SU-DHL-6 (cell line): ENCODE data around the gene TMX4.
A peak's percentile ranks its signal among the peaks of the same experiment; 100 is the strongest.

Experiments used
- H2AFZ ChIP-seq: fragments of 200-600 bp; sonication (generic); 2 replicates; pipeline ENCODE4 v1.6.1; 2014; ENCODE audit warnings: low read depth, mild to moderate bottlenecking, moderate library complexity, mixed read lengths, antibody characterized with exemption, low read length; ENCODE audit not compliant: severe bottlenecking
- H3F3A ChIP-seq: fragments of 200-600 bp; shearing (Covaris generic); 2 replicates; pipeline ENCODE4 v1.6.0; 2016; ENCODE audit warnings: antibody characterized with exemption, mild to moderate bottlenecking; ENCODE audit not compliant: insufficient read depth
- H3K27ac ChIP-seq: fragments of 200-600 bp; sonication (generic); 2 replicates; pipeline ENCODE4 v1.5.1; 2016; ENCODE audit warnings: low read depth, mild to moderate bottlenecking, low read length, moderate library complexity, mixed read lengths
- H3K27me3 ChIP-seq: fragments of 200-600 bp; sonication (generic), shearing (Covaris generic); 2 replicates; pipeline ENCODE4 v1.6.0; 2014; ENCODE audit warnings: mild to moderate bottlenecking, low read length
- H3K36me3 ChIP-seq: fragments of 200-600 bp; sonication (generic); 2 replicates; pipeline ENCODE4 v1.6.1; 2014; ENCODE audit warnings: mild to moderate bottlenecking, low read length, mixed read lengths
- H3K4me2 ChIP-seq: fragments of 300-600, 200-600 bp; shearing (Covaris generic), sonication (generic); 2 replicates; pipeline ENCODE4 v1.6.0; 2014; ENCODE audit warnings: low read length, low read depth, mild to moderate bottlenecking; ENCODE audit not compliant: poor library complexity, severe bottlenecking
- H3K4me3 ChIP-seq: fragments of 200-600 bp; sonication (generic); 2 replicates; pipeline ENCODE4 v1.5.1; 2014; ENCODE audit warnings: antibody characterized with exemption, low read length, mild to moderate bottlenecking, mixed read lengths; ENCODE audit not compliant: insufficient read depth, poor library complexity, severe bottlenecking
- H3K79me2 ChIP-seq: fragments of 200-600 bp; sonication (generic); 2 replicates; pipeline ENCODE4 v1.6.1; 2014; ENCODE audit warnings: mild to moderate bottlenecking, low read length, moderate library complexity; ENCODE audit not compliant: insufficient read depth
- H3K9ac ChIP-seq: fragments of 200-600 bp; sonication (generic); 2 replicates; pipeline ENCODE4 v1.7.0; 2014; ENCODE audit warnings: mild to moderate bottlenecking, low read length
- H3K9me2 ChIP-seq: fragments of 200-600 bp; sonication (generic); replicated peaks from 2 replicates; pipeline ENCODE4 v1.6.1; 2014; ENCODE audit warnings: low read length; ENCODE audit not compliant: insufficient read depth
- H3K9me3 ChIP-seq: fragments of 200-600 bp; sonication (generic); 2 replicates; pipeline ENCODE4 v1.6.1; 2014; ENCODE audit warnings: low read length, mixed read lengths; ENCODE audit not compliant: insufficient read depth
- H4K20me1 ChIP-seq: fragments of 200-600 bp; sonication (generic); 2 replicates; pipeline ENCODE4 v1.6.1; 2014; ENCODE audit warnings: low read depth, mild to moderate bottlenecking, antibody characterized with exemption, low read length, moderate library complexity, mixed read lengths
- EZH2phosphoT487 ChIP-seq: fragments of 200-600 bp; sonication (generic), shearing (Covaris generic); conservative IDR thresholded peaks from 2 replicates; pipeline ENCODE4 v1.6.1; 2018; ENCODE audit warnings: mild to moderate bottlenecking, antibody characterized with exemption, low read length, moderate library complexity, mixed read lengths
- TF ChIP-seq, protein P1 (sequence below): fragments of 200-600 bp; sonication (generic); IDR thresholded peaks from one replicate; pipeline ENCODE4 v1.5.1; 2017; ENCODE audit warnings: antibody characterized with exemption, mild to moderate bottlenecking, low read length, moderate library complexity; ENCODE audit not compliant: insufficient read depth, poor library complexity, severe bottlenecking

Gene TMX4, protein sequence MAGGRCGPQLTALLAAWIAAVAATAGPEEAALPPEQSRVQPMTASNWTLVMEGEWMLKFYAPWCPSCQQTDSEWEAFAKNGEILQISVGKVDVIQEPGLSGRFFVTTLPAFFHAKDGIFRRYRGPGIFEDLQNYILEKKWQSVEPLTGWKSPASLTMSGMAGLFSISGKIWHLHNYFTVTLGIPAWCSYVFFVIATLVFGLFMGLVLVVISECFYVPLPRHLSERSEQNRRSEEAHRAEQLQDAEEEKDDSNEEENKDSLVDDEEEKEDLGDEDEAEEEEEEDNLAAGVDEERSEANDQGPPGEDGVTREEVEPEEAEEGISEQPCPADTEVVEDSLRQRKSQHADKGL

DNA sequence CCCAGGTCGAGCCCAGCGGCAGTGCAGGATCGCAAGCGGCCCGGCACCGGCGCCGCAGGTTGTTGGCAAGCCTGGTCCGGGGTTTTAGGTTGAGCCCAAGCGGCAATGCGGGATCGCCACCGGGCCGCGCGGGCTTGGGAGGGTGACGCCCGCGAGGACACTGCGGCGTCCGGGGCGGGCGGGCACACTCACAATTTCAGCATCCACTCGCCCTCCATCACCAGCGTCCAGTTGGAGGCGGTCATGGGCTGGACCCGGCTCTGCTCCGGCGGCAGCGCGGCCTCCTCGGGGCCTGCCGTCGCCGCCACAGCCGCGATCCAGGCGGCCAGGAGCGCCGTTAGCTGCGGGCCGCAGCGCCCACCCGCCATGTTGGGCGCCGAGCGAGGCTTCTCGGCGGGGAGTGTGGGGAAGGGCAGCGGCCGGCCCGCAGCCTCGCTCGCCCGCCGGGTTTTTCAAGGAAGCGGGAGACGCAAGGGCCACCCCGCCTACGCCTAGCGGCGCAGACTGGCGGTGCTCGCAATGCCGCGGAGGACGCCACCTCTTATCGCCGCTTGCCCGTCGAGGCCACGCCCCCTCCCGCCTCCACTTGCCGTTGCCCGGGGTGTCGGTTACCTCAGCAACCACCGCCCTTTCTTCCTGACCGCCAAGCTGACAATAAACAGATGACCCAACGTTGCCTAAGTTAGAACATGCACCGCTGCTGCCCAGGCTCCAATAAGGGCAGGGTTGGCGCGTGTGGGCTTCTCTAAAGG, at the start of gene TMX4:
Gene TMX4, minus strand, starts transcription at position 516 of the 752 bp plus-strand sequence. Its CDS starts 148 bp downstream, at position 368.
- Histone ChIP-seq H3K27me3 (no peaks in the 10 kb centered on the region), H3K79me2 (no peaks in the 10 kb centered on the region), H3K9ac (peak within 1 kb of the TSS; percentile 93), H4K20me1 (0 out of 2 replicates have a peak, but pooled peaks cover 5% of the 10 kb centered on the region), H3K36me3 (no peaks in the 10 kb centered on the region), H3K27ac (peak within 1 kb of the TSS; percentile 78), H3K9me3 (no peaks in the 10 kb centered on the region), H3K4me3 (peak within 1 kb of the TSS; percentile 55), H3K9me2 (no peaks in the 10 kb centered on the region), H3F3A (peaks cover 6% of the 10 kb centered on the region), H2AFZ (peak within 1 kb of the TSS; percentile 92), H3K4me2 (peak within 1 kb of the TSS; percentile 91)
- no peak for TF ChIP-seq EZH2phosphoT487
- TF ChIP-seq, protein P1, sequence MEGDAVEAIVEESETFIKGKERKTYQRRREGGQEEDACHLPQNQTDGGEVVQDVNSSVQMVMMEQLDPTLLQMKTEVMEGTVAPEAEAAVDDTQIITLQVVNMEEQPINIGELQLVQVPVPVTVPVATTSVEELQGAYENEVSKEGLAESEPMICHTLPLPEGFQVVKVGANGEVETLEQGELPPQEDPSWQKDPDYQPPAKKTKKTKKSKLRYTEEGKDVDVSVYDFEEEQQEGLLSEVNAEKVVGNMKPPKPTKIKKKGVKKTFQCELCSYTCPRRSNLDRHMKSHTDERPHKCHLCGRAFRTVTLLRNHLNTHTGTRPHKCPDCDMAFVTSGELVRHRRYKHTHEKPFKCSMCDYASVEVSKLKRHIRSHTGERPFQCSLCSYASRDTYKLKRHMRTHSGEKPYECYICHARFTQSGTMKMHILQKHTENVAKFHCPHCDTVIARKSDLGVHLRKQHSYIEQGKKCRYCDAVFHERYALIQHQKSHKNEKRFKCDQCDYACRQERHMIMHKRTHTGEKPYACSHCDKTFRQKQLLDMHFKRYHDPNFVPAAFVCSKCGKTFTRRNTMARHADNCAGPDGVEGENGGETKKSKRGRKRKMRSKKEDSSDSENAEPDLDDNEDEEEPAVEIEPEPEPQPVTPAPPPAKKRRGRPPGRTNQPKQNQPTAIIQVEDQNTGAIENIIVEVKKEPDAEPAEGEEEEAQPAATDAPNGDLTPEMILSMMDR = no peak

DNA sequence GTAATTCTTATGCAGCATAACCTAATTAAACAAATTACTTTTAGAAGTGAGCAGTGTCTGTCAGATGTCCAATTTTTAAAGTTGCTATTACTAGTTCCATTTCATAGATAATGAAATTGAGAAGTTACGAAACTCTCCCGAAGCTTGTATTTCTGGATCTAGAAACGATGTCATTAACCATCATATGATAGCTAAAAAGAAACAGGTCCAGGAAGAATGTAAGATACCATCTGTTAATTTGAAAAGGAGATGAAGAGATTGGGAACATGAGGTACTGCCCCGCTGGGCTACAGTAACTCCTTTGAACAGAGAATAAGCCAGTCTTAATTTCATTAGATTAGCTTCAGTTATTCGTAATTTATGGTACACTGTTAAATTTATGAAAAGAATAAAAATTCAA, 47.5 kb upstream of the TMX4 start:
- no peaks in the 10 kb centered on the region for H3K9me2 ChIP-seq
- no peaks in the 10 kb centered on the region for H3K79me2 ChIP-seq
- H3K4me3 ChIP-seq = no peak overlapping the region
- H2AFZ ChIP-seq = no peak overlapping the region
- no peaks in the 10 kb centered on the region for H3K36me3 ChIP-seq
- no peaks in the 10 kb centered on the region for H3F3A ChIP-seq
- H3K9me3 ChIP-seq = no peaks in the 10 kb centered on the region
- H4K20me1 ChIP-seq = no peaks in the 10 kb centered on the region
- H3K9ac ChIP-seq = no peak overlapping the region
- TF ChIP-seq, protein P1 = no peak
- TF ChIP-seq EZH2phosphoT487 = no peak
- H3K27ac ChIP-seq = no peak overlapping the region
- H3K4me2 ChIP-seq = no peak overlapping the region
- no peaks in the 10 kb centered on the region for H3K27me3 ChIP-seq

DNA sequence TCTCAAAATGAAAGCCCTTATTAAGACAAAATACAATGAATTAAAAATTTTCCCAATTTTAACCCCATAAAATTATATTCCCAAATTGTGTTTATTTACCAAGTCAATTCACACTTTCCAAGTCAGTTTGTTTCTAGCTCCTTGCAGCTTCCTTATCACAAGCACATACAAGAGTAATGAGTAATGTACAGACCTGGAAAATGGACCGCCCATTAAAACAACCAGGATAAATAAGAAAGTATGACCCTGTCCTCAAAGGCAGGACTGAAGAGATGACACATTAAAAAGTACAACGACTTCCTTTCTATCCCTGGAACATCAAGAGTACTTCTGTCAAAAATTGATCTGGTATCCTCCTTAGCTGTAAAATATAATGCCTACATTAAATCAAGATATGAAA, 47.1 kb upstream of the TMX4 start:
- TF ChIP-seq, protein P1 = no peak
- no peak for TF ChIP-seq EZH2phosphoT487
- Histone ChIP-seq H2AFZ (no peak overlapping the region), H3K27ac (no peak overlapping the region), H3K79me2 (no peaks in the 10 kb centered on the region), H3K27me3 (no peaks in the 10 kb centered on the region), H3K9me2 (no peaks in the 10 kb centered on the region), H3K4me2 (no peak overlapping the region), H3K9me3 (no peaks in the 10 kb centered on the region), H4K20me1 (no peaks in the 10 kb centered on the region), H3F3A (no peaks in the 10 kb centered on the region), H3K9ac (no peak overlapping the region), H3K4me3 (no peak overlapping the region), H3K36me3 (no peaks in the 10 kb centered on the region)
